RPMI8226 (cell line): Measurements from ENCODE around the gene GDF2.

Experiments
- DNase-seq: peaks from one replicate; pipeline ENCODE4 v3.0.0-alpha.2; 2015

The GDF2 gene

GRCh38 chr10:47335906-47336305, 13.7 kb downstream of the GDF2 start:
- no peak for DNase-seq

DNA sequence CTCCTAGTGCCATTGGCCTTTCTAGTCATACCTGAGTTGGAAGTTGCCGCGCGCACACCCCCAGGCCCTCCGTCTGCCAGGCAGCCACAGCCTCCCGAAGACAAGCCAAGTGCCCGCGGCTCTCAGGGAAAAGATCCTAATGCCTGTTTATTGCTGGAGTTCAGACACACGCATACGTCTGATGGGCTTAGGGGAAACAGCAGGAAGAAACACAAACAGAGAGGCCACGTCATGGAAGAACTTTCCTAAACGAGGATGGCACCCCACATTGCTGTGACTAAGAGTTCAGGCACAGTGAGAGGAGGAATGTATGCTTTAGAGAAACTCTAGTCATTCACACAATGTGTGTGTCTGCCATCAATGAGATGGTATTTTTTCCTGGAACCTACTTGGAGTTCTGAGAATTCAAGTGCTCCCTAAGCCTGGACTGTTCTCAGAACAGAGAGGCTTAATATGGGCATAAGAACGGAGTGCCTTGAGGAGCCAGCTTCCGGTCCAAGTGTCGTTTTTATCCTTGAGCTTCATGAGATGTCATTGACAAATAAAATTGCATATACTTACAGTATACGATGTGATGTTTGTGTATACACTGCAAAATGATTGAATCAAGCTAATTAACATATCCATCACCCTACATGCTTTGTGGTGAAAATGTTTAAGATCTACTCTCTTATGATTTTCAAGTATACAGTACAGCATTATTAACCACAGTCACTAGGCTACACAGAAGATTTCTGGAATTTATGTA, 14.3 kb downstream of the GDF2 start:
- DNase-seq, result no peak

- DNase-seq, result no peak
These were observed 15.1 kb downstream of the GDF2 start for GRCh38 chr10:47337310-47337709.

DNA sequence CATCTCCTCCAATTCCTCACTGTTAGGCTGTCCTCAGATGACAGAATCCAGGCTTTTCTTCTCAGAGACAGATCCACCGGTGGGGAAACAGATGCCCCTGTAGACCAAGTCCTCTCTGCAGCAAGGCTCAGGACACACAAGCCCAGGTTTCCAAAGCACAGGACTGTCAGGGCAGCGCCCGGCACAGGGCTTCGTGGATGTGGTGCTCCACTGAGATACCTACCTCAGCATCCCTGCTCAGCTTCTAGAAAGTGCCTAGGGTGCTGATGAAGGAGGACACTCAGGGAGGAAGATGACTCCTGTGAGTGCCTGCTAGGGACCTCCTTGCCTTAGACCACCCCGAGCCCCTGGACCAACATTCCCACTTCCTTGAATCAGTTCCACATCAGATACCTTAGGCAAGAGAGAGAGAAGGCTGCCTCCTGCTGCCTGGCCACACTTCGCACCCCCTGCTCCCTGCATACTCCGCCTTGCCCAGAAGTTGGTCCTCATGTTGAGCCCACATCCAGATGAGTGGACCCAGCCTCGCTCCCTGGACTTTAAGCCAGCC, 17.0 kb downstream of the GDF2 start:
- no peak for DNase-seq

DNA sequence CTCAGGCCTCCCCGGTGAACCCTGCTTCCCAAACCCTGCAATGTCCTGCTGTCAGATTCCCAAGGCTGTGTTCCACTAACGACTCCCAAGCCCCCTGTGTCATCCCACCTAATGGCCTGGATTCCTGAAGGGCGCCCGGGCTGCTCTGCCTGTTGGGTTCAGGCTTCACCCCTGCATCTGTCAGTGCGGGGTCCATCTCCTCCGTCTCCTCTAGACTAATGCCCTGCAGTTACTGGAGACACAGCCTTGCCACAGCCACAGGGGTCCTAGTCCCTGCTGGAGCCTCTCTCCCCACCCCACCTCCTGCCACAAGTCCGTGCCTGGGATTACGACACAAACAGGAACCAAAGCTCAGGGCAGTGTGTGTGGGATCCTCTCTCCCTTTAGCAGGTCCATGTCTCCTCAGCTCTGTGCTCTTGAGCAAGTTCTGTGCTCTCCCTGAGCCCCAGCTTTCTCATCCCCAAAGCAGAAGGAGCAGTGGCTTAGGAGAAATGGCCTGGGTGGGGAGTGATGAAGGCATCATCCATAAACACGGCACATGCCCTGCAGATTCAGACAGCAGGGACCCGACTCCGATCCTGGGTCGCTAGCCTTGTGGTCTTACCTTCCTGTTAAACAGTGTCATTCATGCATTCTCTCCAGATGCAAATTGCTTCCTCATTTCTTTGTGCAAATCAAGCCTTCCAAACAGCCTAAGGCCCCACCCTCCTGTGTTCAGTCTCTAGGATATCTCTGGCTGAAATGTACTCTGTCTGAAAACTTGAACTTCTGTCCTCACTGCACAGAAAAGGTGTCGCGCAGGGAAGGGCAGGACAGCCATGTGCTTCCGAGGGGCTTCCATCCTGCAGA, 17.7 kb downstream of the GDF2 start:
- DNase-seq, result no peak

- DNase-seq, result peak; percentile 41
These were observed 18.4 kb downstream of the GDF2 start for GRCh38 chr10:47340608-47341170.

DNA sequence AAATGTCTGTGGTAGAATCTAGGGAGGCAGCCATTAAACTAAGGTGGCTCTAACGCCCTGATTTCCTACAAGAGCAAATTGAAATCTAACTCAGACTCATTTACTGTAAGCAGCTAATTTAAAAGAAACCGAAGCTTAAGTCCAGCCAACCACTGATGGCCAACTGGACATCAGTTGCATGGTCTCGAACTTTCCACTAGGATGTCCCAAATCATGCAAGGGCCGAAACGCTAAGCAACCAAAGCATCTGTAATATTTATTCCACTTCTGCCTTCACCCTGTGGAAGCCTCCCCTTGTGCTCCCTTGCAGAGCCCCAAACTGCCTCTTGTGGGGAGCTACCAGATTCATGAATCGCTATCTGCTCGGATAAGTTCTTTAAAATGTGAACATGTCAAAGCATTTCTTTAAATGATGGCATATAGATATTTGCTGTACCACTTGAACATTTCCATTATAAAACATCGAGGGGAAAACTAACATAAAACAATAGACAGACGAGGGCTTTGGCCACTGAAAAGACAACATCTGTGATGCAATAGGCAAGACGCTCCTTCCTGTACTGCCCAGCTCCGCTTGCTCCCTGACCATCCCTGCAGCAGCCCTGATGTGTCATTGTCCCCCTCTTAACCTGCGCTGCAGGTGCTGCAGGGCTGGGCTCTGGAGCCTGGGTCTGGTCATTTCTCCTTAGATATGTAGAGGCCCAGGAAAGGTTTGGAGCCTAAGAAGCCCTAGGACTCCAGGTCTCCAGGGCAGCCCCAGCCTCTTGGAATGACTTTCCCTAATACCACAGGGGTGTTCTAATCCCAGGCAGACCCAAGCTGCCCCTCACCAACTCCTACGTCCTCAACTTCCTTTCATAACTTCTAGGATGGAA, 23.0 kb downstream of the GDF2 start:
- DNase-seq, result no peak

DNA sequence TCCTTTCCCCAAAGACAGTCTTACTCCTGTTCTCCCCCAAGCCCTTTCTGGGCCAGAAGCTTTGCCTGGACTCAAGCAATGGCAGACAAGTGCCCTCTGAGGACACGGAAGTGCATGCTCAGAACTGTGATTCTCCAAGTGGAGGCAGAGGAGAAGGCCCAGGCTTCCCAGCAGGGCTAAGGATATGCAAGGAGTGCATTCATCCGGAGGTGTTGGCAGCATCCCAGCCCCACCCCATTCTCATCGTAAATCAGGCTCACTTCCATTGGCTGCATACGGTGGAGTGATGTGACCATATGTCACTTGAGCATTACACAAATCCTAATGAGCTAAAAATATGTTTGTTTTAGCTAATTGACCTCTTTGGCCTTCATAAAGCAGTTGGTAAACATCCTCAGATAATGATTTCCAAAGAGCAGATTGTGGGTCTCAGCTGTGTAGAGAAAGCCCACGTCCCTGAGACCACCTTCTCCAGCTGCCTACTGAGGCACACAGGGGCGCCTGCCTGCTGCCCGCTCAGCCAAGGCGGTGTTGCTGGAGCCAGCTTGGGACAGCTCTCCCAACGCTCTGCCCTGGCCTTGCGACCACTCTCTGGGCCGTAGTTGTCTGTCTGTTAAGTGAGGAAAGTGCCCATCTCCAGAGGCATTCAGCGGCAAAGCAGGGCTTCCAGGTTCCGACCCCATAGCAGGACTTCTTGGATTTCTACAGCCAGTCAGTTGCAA, 24.5 kb downstream of the GDF2 start:
- no peak for DNase-seq

- no peak for DNase-seq
These were observed 25.0 kb downstream of the GDF2 start for GRCh38 chr10:47347303-47347675.

GRCh38 chr10:47348138-47348651, 25.9 kb downstream of the GDF2 start, which contains the start of gene RBP3:
Gene RBP3 (plus strand): TSS chr10:47348363. CDS start chr10:47348485, 122 bp downstream.
- DNase-seq, result no peak

DNA sequence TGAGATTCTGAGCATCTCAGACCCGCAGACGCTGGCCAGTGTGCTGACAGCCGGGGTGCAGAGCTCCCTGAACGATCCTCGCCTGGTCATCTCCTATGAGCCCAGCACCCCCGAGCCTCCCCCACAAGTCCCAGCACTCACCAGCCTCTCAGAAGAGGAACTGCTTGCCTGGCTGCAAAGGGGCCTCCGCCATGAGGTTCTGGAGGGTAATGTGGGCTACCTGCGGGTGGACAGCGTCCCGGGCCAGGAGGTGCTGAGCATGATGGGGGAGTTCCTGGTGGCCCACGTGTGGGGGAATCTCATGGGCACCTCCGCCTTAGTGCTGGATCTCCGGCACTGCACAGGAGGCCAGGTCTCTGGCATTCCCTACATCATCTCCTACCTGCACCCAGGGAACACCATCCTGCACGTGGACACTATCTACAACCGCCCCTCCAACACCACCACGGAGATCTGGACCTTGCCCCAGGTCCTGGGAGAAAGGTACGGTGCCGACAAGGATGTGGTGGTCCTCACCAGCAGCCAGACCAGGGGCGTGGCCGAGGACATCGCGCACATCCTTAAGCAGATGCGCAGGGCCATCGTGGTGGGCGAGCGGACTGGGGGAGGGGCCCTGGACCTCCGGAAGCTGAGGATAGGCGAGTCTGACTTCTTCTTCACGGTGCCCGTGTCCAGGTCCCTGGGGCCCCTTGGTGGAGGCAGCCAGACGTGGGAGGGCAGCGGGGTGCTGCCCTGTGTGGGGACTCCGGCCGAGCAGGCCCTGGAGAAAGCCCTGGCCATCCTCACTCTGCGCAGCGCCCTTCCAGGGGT, 26.6 kb downstream of the GDF2 start:
- no peak for DNase-seq

DNA sequence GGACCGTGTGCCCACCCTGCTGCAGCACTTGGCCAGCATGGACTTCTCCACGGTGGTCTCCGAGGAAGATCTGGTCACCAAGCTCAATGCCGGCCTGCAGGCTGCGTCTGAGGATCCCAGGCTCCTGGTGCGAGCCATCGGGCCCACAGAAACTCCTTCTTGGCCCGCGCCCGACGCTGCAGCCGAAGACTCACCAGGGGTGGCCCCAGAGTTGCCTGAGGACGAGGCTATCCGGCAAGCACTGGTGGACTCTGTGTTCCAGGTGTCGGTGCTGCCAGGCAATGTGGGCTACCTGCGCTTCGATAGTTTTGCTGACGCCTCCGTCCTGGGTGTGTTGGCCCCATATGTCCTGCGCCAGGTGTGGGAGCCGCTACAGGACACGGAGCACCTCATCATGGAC, 27.3 kb downstream of the GDF2 start:
- no peak for DNase-seq

DNA sequence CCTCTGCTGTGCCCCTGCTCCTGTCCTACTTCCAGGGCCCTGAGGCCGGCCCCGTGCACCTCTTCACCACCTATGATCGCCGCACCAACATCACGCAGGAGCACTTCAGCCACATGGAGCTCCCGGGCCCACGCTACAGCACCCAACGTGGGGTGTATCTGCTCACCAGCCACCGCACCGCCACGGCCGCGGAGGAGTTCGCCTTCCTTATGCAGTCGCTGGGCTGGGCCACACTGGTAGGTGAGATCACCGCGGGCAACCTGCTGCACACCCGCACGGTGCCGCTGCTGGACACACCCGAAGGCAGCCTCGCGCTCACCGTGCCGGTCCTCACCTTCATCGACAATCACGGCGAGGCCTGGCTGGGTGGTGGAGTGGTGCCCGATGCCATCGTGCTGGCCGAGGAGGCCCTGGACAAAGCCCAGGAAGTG, 27.7 kb downstream of the GDF2 start:
- DNase-seq, result peak; percentile 15

DNA sequence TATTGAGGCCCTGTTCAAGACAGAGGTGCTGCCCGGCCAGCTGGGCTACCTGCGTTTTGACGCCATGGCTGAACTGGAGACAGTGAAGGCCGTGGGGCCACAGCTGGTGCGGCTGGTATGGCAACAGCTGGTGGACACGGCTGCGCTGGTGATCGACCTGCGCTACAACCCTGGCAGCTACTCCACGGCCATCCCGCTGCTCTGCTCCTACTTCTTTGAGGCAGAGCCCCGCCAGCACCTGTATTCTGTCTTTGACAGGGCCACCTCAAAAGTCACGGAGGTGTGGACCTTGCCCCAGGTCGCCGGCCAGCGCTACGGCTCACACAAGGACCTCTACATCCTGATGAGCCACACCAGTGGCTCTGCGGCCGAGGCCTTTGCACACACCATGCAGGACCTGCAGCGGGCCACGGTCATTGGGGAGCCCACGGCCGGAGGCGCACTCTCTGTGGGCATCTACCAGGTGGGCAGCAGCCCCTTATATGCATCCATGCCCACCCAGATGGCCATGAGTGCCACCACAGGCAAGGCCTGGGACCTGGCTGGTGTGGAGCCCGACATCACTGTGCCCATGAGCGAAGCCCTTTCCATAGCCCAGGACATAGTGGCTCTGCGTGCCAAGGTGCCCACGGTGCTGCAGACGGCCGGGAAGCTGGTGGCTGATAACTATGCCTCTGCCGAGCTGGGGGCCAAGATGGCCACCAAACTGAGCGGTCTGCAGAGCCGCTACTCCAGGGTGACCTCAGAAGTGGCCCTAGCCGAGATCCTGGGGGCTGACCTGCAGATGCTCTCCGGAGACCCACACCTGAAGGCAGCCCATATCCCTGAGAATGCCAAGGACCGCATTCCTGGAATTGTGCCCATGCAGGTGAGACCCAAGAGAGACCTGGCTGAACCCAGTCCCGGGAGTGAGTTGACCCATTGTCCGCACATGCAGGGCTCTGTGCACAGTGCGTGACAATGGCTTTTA, 28.7 kb downstream of the GDF2 start:
- no peak for DNase-seq

- no peak for DNase-seq
These were observed 29.9 kb downstream of the GDF2 start for GRCh38 chr10:47351899-47352815.

DNA sequence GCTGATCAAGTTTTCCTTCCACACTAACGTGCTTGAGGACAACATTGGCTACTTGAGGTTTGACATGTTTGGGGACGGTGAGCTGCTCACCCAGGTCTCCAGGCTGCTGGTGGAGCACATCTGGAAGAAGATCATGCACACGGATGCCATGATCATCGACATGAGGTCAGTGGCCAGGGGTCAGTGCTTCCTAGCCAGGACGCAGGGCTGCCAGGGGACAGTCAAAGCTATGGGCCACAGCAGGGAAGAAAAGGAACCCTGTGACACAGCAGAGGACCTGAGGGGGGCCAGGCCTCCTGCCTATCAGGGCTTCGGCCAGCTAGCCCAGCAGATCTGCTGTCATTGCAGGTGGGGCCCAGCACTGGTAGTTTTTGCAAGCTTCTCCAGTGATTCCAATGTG, 31.1 kb downstream of the GDF2 start:
- DNase-seq, result no peak

GRCh38 chr10:47354165-47354564, 31.9 kb downstream of the GDF2 start:
- DNase-seq, result no peak

DNA sequence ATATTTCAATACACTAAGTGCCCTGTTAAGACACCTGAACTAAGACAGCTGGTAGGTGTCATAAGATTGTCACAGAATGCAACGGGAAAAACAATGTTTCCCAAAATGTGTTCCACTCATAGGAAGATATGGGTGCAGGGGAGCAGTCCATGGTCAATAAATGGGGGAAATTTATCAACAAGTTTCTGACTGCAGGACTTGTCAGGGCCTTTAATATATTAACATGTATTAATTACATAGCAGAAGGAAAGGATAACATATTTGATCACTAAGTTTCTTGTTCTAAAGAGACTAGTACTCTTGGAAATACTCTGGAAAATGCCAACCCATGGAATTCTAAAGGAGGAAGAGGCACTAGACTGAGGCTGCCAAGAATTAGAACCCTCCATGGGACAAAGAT, 32.6 kb downstream of the GDF2 start:
- DNase-seq, result no peak
